ENCODE data around the gene LMBRD2. TPM values are rescaled to one million over a fixed set of nuclear protein-coding genes. Genes with fewer than 3 reads are reported as not detected.

LMBRD2 gene
- total RNA-seq, 4 donors from 2014 or later: 18.1 to 23.5 (median 19.4) TPM

- no peak for DNase-seq
- no peak overlapping the region for H3K4me3 ChIP-seq (replicated peaks in 1 of 3)
- H3K27ac ChIP-seq: no peak overlapping the region
- no peak for TF ChIP-seq POLR2A (IDR thresholded peaks at IDR 0.05)
- TF ChIP-seq CTCF (IDR thresholded peaks at IDR 0.05): no peak
- H3K9me3 ChIP-seq: no peaks in the 10 kb centered on the region
- 94 to 97% methylated on average over 1 of the region's 1 CpG for WGBS, 2 donors
- intact Hi-C loops (cut with DNase I): no loop called here
- no peaks in the 10 kb centered on the region for H3K36me3 ChIP-seq
- no peaks in the 10 kb centered on the region for H3K4me1 ChIP-seq
- no peaks in the 10 kb centered on the region for H3K27me3 ChIP-seq
These were observed 22.9 kb downstream of the LMBRD2 start for GRCh38 chr5:36128795-36129194.

- Histone ChIP-seq H3K4me3 (replicated peaks in 1 of 3) (no peak overlapping the region), H3K9me3 (no peaks in the 10 kb centered on the region), H3K36me3 (peaks cover 0 to 5% of the 10 kb centered on the region in 2 donors), H3K27ac (no peak overlapping the region), H3K27me3 (no peaks in the 10 kb centered on the region), H3K4me1 (no peaks in the 10 kb centered on the region)
- no peak for DNase-seq
- no peak for TF ChIP-seq CTCF (IDR thresholded peaks at IDR 0.05)
- intact Hi-C loops (cut with DNase I): no loop called here
- 88 to 98% methylated on average over 1 of the region's 1 CpG for WGBS, 2 donors
These were observed 25.8 kb downstream of the LMBRD2 start for GRCh38 chr5:36125868-36126267.

- Histone ChIP-seq H3K27me3 (no peaks in the 10 kb centered on the region), H3K4me1 (no peaks in the 10 kb centered on the region), H3K36me3 (peaks cover 11 to 13% of the 10 kb centered on the region in 2 donors), H3K4me3 (replicated peaks in 1 of 3) (no peak overlapping the region), H3K27ac (no peak overlapping the region), H3K9me3 (no peaks in the 10 kb centered on the region)
- DNase-seq: no peak
- TF ChIP-seq POLR2A (IDR thresholded peaks at IDR 0.05) (no peak), CTCF (IDR thresholded peaks at IDR 0.05) (no peak)
- intact Hi-C loops (cut with DNase I): no loop called here
- 95 to 97% methylated on average over 1 of the region's 1 CpG for WGBS, 2 donors
These were observed 40.4 kb downstream of the LMBRD2 start for GRCh38 chr5:36111238-36111637.

GRCh38 chr5:36108758-36109460, 42.8 kb downstream of the LMBRD2 start:
- no peak for DNase-seq

More at GRCh38 chr5:36108758-36109460, 42.8 kb downstream of the LMBRD2 start:
- Histone ChIP-seq H3K27ac (no peak overlapping the region), H3K9me3 (no peaks in the 10 kb centered on the region), H3K4me1 (no peaks in the 10 kb centered on the region), H3K27me3 (no peaks in the 10 kb centered on the region), H3K36me3 (peaks cover 15 to 20% of the 10 kb centered on the region in 2 donors), H3K4me3 (replicated peaks in 1 of 3) (no peak overlapping the region)
- 84 to 87% methylated on average over 3 of the region's 3 CpGs for WGBS, 2 donors
- TF ChIP-seq POLR2A (IDR thresholded peaks at IDR 0.05): no peak
- TF ChIP-seq CTCF (IDR thresholded peaks at IDR 0.05): no peak
- intact Hi-C loops (cut with DNase I): no loop called here
